Skin of body (tissue), 2 donors: Measurements from ENCODE around the gene RASA4B. TPM values are rescaled to one million over a fixed set of nuclear protein-coding genes. Genes with fewer than 3 reads are reported as not detected.
"Not testable (repeated sequence)": the region's sequence is repeated elsewhere in the genome, so short reads cannot be mapped to it uniquely, and the experiment has no call there.

Experiments
- DNase-seq: peaks from one replicate; lab custom pipeline; 2025; lab: John Stamatoyannopoulos, UW
- total RNA-seq: library from RNA; depleted of rRNA; stranded (reverse); fragments of >200 nt; gene quantifications from one replicate; pipeline ENCODE4 v1.2.3, GENCODE V29; 2014

Gene RASA4B
- total RNA-seq, 1 donor from 2014 or later, result 6.7 TPM

DNA sequence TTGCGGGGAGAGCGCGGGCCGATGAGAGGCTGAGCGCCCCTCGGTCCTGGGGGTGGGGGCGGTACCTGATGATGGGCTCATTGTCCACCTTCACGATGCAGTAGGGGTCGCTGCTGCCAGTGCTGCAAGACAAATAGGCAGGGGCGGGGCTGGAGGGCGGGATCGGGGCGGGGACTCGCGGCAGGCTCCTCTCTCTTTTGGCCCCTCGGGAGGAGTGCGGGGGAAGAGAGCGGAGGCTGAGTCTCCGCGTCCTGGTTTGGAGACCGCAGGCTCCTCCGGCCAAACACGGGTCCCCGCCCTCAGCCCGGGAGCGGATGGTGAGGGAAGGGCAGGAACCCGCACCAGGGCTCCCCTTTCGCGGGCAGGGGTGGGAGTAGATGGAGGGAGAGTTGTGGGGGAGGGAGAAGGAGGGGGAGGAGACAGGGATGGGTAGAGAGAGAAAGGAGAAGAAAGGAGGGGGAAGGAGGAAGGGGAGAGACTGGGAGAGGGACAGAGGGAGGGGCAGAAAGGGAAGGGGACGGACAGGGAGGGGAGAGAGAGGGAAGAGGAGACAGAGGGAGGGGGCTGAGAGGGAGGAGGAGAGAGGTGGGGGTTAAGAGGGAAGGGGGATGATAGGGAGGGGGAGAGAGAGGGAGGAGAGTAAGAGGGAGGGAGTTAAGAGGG is 5.6 kb downstream of the RASA4B start:
- not testable (repeated sequence) for DNase-seq

DNA sequence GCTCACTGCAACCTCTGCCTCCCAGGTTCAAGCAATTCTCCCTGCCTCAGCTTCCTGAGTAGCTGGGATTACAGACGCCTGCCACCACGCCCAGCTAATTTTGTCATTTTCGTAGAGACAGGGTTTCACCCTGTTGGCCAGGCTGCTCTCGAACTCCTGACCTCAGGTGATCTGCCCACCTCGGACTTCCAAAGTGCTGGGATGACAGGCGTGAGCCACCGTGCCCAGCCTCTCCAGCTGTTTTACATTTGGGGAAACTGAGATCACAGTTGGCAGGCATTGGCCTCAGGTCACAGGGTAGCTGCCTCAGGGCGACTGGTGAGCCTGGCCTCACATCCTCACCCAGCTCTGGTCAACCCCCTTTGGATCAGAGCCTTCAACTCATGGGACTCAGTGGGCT is 7.0 kb downstream of the RASA4B start:
- not testable (repeated sequence) for DNase-seq

DNA sequence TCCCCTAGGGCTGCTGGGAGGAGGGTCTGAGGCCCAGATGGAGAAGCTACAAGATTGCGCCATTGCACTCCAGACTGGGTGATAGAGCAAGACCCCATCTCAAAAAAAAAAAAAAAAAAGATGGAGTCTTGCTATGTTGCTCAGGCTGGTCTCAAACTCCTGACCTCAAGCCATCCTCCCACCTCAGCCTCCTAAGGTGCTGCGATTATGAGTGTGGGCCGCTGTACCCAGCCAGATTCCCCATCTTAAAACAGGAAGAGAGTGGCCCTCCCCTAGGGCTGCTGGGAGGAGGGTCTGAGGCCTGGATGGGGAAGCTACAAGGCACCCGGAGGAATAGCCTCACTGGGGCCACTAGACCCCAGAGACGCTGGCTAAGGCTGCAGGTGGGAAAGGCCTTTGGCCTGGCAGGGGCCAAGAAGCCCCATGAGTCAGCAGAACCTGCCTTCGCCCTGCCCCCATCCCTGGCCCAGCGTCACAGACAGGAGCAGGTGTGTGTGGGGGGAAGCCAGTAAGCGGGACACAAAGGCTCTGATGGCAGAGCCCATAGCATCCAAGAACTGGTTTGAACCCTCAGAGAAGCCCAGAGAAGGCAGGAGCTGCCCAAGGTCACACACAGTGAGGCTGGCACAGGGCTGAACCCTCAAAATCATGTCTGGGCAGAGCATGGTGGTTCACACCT is 10.0 kb downstream of the RASA4B start:
- not testable (repeated sequence) for DNase-seq

DNA sequence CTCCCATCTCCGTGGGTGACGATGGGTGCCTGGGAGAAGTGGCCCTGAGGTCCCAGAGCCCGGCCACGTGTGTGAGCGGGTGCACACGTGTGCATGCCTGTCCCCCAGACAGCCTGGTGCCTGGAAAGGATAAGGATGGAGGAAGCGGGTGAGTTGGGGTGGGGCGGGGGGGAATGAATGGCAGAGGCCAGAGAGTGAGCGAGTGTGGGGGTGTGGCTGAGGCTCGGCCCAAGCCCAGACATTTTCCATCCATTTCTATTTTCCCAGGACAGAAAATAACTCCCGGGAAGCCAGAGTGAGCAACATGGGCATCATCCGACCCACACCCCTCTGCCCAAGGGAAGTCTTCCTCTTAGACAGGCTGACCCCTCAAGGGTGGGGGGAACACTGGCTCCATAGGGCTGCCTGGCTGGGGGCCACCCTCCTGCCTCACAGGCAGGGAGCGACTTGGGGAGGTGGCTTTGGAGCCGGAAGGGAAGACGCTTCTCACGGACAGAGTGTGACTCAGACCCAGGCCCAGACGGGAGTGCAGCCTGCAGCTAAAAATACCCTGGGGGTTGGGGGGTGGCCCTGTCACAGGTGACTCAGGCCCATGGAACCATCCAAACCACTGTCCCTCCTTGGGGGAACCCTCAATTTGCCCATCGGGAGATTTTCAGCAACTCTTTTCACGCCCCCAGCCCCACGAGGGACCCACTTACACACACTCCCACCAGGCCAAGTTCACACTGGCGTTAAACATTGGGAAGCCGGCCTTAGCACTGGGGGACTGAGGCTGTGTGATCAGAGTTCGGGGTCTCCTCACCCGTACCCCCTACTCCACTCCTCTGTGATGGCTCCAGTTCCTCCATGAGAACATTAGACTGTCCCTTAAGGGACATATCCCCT is 12.0 kb downstream of the RASA4B start:
- not testable (repeated sequence) for DNase-seq

DNA sequence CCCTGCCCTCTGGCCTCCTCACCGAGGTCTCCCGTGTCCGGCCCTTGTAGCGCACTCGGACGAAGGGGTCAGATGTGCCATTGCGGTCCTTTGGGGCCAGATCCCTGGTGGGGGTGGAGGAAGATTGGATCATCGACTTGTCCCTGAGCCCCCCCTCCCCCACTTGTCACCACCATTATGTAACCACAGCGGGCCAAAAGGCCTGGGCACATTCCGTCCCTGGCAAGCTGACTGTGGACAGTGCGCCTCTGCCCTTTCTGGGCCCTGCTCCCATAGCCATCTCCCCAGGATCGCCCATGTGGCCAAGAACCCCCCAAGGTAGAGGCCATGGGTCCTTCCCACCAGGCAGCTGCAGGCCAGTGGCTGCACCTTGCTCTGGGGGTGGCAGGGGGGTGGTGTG is 14.4 kb downstream of the RASA4B start:
- not testable (repeated sequence) for DNase-seq

DNA sequence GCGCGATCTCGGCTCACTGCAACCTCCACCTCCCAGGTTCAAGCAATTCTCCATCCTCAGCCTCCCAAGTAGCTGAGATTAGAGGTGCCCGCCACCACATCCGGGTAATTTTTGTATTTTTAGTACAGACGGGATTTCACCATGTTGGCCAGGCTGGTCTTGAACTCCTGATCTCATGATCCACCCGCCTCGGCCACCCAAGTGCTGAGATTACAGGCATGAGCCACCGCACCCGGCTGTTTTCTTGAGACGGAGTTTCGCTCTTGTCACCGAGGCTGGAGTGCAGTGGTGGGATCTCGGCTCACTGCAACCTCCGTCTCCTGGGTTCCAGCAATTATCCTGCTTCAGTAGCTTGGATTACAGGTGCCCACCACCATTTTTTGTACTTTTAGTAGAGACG is 19.3 kb downstream of the RASA4B start:
- not testable (repeated sequence) for DNase-seq

DNA sequence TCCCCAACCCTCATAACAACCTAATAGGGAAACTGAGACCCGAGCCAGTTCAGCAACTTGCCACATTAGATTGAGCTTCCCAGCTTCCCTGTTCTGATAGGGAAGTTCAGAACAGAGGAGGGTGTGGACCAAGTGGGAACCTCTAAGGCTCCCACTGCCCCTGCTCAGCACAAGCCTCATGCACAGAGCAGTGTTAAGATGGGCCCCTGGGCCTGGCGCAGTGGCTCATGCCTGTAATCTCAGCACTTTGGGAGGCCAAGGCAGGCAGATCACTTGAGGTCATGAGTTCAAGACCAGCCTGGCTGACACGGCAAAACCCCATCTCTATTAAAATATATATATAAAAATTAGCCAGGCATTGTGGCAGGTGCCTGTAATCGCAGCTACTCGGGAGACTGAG is 20.3 kb downstream of the RASA4B start:
- not testable (repeated sequence) for DNase-seq

DNA sequence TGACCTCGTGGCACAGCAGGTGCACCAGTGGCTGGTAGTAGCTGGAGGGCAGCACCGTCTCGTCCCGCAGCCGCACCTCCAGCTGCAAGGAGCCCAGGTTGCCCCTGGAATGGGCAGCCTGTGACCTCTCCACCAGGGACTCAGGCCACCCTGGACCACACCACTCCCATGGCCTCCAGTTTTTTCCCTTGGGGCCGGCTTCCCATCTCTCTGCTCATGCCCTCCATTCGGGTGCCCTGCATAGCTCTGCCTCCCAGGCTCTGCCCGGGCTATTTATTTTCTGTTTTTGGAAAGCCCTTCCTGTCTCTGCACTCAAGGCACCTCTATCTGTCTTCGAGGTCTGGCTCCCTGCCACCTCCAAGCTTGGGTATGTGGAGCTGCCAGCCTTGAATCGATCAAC is 20.7 kb downstream of the RASA4B start:
- not testable (repeated sequence) for DNase-seq

DNA sequence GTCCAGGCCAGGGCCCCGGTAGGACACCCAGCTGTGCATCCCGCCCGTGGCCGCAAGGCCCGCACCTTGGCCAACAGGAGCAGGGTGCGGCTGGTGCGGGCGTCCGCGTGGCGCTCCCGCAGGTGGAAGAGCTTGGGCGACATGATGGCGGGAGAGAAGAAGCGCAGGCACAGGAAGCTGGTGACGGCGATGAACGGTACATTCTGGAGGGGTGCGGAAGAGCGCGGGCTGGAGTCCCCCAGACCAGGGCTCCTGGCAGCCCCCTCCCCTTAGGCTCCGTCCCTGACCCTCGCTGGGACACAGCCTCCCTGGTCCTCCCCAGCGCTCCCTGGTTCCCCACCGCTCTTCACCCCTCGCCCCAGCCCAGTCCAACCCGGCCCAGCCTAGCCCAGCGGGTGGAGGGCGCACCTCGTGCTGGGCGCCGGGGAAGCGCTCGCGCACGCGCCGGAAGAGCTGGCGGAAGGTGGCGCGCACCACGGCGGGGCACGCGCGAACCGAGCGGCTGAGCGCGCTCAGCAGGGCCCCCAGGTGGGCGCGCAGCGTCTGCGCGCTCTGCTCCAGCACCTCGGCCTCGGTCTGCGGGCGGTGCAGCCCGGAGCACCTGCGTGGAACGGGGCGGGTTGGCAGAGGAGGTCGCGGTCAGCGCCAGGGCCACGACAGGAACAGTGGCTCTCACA is 23.0 kb downstream of the RASA4B start:
- DNase-seq, result not testable (repeated sequence)

DNA sequence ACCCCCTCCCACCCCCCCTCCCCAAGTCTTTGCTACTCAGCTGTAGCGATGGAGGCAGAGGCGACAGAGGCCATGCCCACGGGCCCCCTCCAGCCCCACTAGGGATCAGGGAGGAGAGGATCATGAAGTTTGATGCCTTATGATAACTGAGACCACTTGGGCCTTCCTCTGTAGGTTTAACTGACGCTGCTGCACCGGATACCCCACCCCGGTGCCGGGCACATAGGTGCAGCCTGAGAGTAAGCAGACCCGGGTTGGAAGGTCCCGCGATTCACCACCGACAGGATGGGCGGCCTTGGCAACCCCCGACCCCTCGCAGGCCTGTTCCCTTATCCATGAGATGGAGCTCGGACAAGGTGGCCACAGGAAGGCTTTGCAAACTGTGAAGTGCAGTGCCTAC is 23.6 kb downstream of the RASA4B start:
- DNase-seq, result not testable (repeated sequence)

DNA sequence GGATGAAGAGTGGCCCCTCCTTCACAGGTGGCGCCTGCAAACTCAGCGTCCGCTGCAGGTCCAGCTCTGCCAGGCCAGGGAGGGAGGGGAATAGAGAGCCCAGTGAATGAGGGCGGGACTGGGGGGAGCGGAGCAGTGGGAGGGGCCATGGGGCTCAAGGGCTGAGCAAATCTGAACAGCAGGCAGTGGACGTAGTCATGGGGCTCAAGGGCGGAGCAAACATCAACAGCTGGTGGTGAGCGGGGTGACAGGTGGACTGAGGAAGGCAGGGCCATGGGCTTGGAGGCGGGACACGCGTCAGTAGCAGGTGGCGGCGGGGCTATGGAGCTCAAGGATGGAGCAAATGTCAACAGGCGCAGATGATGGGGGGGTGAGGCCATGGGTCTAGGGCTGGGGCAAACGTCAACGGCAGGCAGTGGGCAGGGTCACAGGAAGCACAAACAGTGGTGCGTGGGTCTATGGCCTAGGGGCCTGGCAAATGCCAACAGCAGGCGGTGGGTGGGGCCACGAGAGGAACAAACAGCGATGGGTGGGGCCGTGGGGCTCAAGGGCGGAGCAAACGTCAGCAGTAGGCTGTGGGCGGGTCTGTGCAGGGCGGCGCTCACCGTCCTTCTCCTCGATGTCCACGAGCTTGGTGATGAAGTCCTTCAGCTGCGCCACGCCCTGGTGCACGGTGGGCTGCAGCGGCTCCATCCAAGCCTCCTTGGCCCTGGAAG is 24.2 kb downstream of the RASA4B start:
- not testable (repeated sequence) for DNase-seq

DNA sequence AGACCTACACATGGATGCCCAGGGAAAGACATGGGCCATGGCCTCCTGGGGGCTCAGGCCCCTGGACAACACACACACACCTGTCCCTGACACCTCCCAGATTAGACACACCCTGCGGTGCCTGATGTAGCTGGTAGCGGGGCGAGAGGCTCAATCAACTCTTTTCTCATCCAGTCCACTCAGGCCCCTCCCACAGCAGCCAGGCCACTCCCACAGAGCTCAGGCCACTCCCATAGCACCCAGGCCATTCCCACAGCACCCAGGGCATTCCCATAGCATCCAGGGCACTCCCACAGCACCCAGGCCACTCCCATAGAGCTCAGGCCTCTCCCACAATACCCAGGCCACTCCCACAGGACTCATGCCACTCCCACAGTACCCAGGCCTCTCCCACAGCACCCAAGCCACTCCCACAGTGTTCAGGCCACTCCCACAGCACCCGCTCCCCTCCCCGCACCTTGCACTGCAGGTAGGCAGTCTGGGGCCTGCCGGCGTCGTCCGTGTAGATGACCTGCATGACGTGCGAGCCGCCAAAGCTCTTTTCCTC is 27.0 kb downstream of the RASA4B start:
- not testable (repeated sequence) for DNase-seq

DNA sequence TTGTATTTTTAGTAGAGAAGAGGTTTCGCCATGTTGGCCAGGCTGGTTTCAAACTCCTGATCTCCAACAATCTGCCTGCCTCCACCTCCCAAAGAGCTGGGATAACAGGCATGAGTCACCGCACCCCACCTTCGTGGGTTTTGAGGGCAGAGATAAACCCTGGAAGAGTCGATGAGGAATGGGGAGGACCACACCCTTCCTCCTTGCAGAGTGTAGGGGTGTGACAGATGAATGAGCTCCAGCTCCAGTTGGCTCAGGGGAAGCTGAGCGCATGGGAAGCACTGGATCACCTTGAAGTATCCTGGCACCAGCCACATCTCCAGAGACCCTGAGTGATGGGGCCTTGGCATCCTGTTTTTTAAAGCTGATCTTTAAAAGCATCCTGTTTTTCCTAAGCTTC is 33.3 kb downstream of the RASA4B start:
- DNase-seq, result not testable (repeated sequence)

DNA sequence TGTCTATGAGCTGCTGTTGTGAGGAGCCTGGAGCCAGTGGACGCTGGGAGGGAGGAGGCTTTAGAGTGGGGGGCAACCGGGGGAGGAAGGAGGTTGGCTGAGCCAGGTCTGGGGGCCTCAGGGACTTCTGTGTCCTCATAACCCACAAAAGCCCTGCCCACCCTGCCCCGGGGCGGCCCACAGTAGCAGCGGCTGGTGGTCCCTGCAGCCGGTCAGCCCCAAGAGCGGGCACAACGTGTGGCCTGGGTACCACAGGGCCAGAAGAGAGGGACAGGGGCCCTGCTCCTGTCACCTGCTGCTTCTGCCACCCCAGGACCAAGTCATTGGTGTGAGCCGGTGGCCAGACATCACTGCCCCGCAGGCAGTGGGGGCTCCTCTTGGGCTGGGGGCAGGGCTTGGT is 35.6 kb downstream of the RASA4B start:
- DNase-seq, result not testable (repeated sequence)

DNA sequence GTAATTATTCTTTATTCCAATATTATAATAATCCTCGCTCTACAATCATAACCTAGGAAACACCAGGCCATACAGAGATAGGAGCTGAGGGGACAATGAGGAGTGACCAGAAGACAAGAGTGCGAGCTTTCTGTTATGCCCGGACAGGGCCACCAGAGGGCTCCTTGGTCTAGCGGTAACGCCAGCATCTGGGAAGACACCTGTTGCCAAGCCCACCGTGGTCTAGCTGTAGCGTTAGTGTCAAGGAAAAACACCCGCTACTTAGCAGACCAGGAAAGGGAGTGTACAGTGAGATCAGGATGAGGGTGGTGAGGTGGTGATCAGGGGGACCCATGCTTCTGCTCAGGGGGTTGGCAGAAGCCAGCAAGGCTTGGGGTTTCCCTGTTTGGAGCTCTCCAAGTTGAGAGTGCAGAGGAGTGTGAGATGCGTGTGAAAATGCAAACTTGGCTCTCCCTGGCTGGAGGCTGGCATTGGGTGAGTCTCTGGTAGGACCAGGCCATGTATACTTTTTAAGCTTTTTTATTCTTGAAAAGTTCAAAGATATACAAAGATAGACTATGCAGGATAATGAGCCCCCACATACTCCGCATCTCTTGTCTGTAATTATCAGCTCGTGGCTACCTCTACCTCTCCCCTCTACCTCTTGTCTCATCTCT is 37.5 kb downstream of the RASA4B start:
- DNase-seq, result not testable (repeated sequence)

DNA sequence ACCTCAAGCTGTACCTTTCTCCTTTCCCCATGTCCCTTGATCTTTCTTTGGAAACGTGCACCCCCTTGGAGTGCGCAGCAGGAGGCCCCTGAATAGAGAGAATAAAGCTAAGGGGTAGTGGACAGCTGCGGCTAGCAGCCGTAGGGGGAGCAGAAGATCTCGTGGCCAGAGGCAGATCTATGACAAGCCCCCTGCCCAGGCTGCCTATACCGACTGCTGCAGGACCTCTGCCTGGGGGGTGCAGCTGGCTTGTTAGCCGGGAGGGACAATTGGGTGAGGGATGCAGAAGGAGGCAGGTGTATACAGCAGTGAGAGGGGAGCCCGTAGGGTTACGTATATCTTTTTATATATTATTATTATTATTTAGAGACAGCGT is 38.4 kb downstream of the RASA4B start:
- not testable (repeated sequence) for DNase-seq

DNA sequence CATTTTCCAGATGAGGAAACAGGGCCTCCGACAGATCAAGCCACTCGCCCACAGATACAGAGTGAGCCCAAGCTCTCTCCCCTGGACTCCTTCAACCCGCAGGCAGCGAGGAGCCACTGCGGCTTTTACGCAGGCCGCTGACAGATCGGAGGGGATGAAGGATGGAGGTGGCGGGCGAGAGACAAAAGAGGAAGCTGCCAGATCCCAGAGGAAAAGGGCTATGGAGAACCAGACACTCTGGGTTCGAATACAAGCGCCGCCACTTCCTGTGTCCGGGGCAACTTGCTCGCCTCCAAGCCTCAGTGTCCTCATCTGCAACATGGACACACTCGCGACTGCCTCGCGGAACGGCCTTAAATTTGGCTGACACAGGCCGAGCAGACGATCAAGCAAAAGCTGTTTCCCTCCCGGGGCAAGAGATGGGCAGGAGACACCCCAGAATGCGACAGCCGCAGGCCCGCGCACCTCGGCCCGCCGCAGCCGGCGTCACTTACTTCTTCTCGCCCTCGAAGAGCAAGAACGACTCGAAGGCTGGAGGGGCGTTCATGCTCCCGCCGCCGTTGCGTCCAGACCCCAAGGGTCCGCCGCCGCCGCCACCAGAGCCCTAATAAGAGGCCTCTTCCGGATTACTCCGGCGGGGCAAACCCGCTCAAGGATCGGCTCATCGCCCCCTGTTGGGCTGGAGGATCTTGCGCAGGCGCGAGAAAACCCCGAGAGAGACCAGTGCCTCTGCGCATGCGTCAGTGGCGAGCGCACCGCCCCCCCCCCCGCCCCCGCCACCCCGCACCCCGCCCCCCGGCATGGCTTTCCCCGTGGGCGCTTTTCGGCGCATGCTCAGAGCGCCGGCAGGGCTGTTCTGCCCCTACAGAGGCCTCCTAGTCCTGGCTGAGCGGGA is 39.0 kb downstream of the RASA4B start, which contains the start of gene POLR2J:
Gene POLR2J, minus strand, starts transcription at position 609 of the 895 bp plus-strand sequence. Its CDS starts 62 bp downstream, at position 547.
- not testable (repeated sequence) for DNase-seq

DNA sequence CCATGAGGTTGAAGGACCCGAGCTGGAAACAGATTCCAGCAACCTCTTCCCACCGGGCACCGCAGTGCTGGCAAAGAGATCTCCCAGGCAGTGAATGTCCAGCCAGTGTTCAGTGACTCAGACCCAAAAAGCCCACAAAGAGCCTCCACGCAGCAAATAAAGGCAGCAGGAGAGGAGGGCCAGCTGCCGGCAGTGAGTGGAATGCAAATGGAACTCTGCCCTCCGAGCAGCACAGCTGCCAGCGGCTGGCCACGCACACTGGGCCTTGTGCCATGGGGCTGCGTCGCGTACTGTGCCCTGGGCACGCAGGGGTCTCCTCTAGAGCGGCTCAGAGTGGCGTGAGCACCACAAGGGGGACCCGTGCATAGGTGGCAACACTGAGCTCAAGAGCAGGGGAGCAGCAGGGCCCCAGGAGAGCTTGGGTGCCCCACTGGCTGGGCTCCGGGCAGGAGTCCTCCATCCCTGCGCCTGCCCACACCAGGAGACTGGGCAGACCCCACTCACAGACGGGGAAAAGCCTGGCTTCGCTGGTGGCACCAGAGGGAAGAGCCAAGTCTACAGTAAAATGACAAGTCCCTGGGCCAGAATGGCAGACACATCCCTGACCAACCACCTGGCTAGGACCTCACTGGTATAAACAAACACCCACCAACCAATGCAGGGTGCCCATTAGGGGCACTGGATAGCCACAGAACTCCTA is 42.7 kb downstream of the RASA4B start:
- not testable (repeated sequence) for DNase-seq
